CD4-positive, alpha-beta T cell treated with Interleukin-10 for 1 hour (primary cell): Measurements from ENCODE around the gene PPP1R14C.
"Not testable (repeated sequence)": the region's sequence is repeated elsewhere in the genome, so short reads cannot be mapped to it uniquely, and the experiment has no call there.

Source experiments
- DNase-seq: peaks from one replicate; pipeline ENCODE4 v3.0.0-alpha.2; 2020

PPP1R14C gene

DNA sequence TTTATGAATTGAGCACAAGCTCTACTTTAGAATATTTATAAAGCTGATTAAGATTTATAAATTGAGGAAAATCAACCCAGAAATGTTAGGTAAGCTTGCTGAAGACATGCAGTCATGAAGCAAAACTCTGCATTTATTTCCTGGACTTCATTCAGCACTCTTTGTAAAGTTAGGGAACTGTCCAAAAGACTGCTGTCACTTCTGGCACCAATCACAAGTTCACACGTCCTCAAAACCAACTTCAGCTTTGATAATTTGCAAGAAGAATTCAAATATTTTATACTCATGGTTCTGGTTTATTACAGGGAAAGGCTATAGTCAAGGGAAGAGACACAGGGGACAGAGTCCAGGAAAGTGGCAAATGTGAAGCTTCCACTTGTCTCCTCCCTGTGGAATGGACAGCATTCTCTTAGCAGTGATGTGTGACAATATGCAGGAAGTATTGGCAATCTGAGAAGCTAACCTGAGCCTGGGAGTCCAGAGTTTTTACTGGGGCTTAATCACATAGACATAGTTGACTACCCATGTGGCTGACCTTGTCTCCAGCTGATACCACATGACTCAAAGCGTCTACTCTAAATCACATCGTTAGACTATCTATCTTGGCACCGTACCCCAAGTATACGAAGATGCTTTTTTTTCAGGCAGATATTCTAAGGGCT, 85.4 kb downstream of the PPP1R14C start:
- DNase-seq, result no peak

DNA sequence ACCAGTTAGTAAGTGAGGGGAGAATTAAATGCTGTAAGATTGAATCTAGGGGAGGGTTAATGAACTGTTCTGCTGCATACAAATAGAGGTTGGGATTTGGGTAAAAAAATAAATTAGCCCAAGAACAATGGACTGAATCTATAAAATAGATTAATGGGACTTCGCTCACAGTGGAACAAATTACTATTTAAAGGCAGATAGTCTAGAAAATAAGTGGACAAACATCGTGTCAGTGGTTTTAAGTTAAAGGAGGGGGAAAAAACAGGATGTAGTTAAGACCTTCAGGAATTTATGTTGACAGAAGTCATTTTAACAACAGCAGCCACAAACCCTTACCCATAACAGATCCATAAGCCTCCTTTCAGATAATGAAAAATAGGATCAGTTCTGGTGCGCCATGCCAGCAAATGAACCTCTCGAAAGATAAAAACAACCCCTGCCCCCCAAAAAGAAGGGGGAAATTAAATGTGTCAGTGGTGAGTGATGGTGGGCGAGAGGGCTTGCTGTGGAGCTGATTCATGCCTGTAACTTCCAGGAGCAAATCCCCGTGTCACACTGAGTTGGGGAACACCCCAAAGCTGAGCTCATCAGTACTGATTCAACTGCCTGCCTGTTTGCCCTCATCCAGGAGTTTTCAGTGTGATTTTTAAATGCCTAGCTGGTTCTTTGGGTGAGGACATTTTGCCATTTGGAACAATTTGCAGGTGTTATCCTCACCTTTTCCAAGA, 86.8 kb downstream of the PPP1R14C start:
- no peak for DNase-seq

- no peak for DNase-seq
Observed at GRCh38 chr6:150230164-150230561, 87.3 kb downstream of the PPP1R14C start.

GRCh38 chr6:150230832-150231524, 88.1 kb downstream of the PPP1R14C start:
- no peak for DNase-seq

GRCh38 chr6:150231525-150231850, 88.6 kb downstream of the PPP1R14C start:
- DNase-seq, result no peak

GRCh38 chr6:150233843-150234269, 91.0 kb downstream of the PPP1R14C start:
- DNase-seq, result no peak

DNA sequence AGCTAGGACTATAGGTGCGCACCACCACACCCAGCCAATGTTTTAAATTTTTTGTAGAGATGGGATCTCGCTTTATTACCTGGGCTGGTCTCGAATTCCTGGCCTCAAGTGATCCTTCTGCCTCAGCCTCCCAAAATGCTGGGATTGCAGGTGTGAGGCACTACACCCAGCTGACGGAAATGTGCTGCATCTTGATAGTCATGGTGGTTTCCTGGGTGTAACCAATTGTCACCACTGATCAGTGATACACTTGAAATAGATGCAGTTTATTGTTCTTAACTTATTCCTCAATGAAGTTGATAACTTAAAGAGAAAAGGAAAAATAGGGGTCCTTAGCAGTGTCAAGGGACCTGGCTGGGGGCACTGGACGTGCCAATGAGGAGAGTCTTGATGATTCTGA, 92.4 kb downstream of the PPP1R14C start:
- DNase-seq, result peak; percentile 10

DNA sequence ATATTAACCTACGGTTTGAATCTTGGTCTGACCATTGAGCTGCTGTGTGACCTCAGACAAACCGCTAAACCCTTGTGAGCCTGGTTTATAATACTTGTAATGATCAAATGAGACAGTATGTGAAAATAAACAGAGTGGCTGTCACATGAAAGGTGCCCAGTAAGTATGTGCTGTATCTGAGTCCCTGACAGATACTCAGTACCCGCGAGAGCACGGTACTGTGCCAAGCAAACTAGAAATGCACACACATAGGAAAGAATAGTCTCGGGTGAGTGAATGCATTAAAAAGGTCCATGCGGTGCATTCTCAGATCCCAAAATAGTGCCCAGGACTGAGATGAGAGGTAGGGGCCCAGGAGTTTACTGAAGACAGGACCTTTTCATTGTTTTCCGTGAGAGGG, 93.3 kb downstream of the PPP1R14C start:
- DNase-seq, result no peak

- DNase-seq, result no peak
Observed at GRCh38 chr6:150236544-150236943, 93.7 kb downstream of the PPP1R14C start.

DNA sequence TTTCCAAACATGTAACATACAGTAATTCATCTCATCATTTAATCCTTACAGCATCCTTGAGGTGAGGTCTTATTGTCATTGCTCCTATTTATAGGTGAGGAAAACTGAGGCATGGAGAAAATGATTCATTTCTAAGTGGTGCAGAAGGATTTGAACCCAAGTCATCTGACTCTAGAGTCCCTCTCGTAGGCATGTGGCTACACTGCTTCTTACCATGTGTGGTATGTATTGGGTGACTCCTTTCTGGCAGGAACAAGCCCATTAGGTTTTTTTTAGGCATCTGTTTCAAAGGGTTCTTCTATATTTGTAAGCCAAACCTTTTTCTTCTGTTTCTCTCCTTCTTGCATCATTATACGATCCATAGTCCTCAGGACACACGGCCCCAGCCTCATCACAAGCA, 94.8 kb downstream of the PPP1R14C start:
- DNase-seq, result no peak

- DNase-seq, result no peak
Observed at GRCh38 chr6:150238336-150238741, 95.5 kb downstream of the PPP1R14C start.

- no peak for DNase-seq
Observed at GRCh38 chr6:150238846-150239407, 96.1 kb downstream of the PPP1R14C start.

GRCh38 chr6:150241756-150242155, 98.9 kb downstream of the PPP1R14C start:
- not testable (repeated sequence) for DNase-seq

GRCh38 chr6:150243620-150244314, 100.9 kb downstream of the PPP1R14C start:
- no peak for DNase-seq

GRCh38 chr6:150245148-150245935, 102.5 kb downstream of the PPP1R14C start:
- no peak for DNase-seq

- no peak for DNase-seq
Observed at GRCh38 chr6:150247803-150248202, 105.0 kb downstream of the PPP1R14C start.

DNA sequence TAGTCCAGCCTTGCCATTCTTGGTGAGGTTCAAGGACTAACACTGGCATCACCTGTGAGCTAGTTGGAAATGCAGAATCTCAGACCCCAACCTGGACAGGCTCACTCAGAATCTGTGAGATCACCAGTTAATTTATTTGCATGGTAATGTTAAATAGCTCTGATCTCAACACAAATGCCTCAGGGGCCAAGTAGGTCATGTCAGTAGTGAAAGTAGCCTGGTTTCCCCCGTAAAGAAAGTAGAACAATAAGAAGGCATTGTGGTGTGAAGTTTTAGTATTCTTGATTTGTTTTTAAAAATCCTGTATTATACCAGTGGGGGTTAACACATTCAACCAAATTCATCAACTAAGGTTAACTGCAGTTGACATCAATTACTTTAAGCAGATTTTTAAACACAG, 105.5 kb downstream of the PPP1R14C start:
- DNase-seq, result no peak

DNA sequence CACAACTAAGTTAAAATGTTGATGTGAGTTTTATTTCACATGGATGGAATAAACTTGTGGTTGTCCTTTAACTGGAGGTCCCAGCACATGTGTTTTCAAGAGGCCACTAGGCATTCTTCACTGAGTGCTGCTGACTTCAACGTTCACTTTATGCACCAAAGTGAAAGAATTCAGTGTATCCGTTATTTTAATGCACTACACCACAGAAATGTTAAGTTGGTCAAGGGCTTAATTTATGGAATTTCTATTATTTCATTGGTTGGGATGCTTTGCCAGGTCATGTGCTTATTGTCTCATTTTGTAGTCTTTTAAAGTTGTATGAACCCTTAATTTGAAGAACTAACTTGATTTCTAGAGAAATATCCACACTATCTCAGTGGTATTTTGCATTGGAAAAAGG, 106.4 kb downstream of the PPP1R14C start:
- DNase-seq, result no peak

- DNase-seq, result no peak
Observed at GRCh38 chr6:150250826-150251225, 108.0 kb downstream of the PPP1R14C start.

DNA sequence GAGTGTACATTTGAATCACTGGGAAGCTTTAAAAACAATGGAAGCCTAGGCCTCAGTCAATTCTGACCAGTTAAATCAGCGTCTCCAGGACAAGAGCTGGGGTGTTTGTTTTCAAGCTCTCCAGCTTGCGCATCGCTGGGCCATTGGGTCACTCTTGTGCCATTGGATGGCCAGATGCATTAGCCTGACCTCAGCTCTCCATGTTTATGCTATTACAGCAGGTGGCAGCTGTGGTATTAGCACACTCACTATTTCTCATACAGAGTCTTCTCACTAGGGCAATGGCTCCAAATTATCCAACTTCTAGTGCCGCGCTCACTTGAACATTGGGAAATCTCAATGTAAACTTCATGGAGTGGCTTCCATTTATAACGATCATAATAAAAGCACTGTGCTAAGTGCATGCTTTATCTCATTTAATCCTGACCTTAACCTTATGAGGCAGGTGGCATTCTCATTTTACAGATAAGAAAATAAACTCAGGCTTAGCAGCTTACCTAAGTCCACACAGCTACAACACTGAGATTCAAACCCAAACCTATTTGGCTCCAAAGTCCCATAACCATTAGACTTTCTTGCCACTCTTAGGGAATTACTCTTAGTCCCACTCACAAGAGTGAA, 108.8 kb downstream of the PPP1R14C start:
- DNase-seq, result no peak

DNA sequence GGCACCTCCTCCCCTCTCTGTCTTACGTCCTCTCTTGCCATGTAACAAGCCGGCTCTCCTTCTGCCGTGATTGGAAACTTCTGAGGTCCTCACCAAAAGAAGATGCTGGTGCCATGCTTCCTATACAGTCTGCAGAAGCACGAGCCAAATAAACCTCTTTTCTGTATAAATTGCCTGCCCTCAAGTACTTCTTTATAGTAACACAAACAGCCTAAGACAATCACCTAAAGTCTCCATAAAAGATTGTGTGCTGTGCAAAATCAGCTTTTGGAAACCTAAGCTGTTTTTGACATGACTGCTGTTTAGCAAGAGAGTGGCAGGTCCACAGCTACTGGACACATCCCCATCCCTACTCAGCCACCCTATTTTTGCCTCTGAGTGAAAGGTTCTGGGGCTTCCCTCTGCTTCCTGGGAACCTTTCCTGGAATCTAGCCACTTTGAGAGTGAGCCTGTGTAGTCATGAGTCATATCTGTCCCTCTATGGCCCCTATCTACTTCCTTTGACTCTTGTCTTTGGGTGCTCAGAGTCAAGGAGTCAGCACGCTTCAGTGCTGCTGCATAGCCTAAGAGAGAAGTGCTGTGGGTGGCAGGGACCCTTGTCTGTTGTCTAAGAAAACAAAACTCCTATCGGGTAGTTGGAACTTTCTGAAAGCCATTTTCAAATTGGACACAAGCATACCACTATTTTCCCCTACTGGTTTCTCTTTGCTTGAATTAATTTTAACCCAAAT, 110.0 kb downstream of the PPP1R14C start:
- no peak for DNase-seq
